SK-N-SH treated with all-trans-retinoic acid at 6 μM for 48 hours (cell line): ENCODE measurements around the gene CCDC85B.

Experiments
- ZC3H10 ChIP-seq: fragments of 250-450 bp; sonication (Bioruptor Pico); IDR thresholded peaks from 2 replicates; pipeline ENCODE4 v1.5.1; 2021; ENCODE audit warnings: mild to moderate bottlenecking, moderate library complexity
- TF ChIP-seq, protein P1 (sequence below): fragments of 250-450 bp; sonication (Bioruptor Pico); IDR thresholded peaks from 2 replicates; pipeline ENCODE4 v1.8.0; 2020; ENCODE audit warnings: mild to moderate bottlenecking, moderate library complexity, borderline replicate concordance

DNA sequence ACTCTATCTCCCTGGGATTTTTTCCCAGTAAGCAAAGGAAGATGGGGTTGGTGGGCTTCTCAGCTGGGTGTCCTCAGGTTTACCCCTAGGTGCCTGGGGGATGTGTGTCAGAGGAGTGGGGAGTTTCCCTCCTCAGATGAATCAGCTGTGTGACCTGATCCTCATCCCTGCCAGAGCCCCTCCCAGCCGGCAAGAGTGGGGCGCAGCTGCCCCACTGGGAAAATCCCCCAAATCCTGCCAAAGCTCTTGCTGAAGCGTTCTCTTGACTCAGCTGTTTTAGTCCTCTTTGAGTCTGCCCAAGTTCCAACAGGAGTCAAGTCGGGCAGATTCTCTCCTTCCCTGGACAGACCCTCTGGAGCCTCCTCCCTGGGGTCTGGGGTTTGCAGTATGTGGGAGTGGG lies 22.4 kb downstream of the CCDC85B start:
- no peak for TF ChIP-seq ZC3H10 (CRISPR knock-in tag)
- TF ChIP-seq, protein P1, sequence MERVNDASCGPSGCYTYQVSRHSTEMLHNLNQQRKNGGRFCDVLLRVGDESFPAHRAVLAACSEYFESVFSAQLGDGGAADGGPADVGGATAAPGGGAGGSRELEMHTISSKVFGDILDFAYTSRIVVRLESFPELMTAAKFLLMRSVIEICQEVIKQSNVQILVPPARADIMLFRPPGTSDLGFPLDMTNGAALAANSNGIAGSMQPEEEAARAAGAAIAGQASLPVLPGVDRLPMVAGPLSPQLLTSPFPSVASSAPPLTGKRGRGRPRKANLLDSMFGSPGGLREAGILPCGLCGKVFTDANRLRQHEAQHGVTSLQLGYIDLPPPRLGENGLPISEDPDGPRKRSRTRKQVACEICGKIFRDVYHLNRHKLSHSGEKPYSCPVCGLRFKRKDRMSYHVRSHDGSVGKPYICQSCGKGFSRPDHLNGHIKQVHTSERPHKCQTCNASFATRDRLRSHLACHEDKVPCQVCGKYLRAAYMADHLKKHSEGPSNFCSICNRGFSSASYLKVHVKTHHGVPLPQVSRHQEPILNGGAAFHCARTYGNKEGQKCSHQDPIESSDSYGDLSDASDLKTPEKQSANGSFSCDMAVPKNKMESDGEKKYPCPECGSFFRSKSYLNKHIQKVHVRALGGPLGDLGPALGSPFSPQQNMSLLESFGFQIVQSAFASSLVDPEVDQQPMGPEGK = no peak
